GM19099 (cell line): ENCODE data around the gene BST2.
A peak's percentile ranks its signal among the peaks of the same experiment; 100 is the strongest.

Source experiments
- POLR2A ChIP-seq: IDR thresholded peaks from 3 replicates; pipeline ENCODE4 v1.6.1; 2011; ENCODE audit warnings: low read depth; ENCODE audit not compliant: insufficient read length; ENCODE audit errors: extremely low read depth

BST2 gene

DNA sequence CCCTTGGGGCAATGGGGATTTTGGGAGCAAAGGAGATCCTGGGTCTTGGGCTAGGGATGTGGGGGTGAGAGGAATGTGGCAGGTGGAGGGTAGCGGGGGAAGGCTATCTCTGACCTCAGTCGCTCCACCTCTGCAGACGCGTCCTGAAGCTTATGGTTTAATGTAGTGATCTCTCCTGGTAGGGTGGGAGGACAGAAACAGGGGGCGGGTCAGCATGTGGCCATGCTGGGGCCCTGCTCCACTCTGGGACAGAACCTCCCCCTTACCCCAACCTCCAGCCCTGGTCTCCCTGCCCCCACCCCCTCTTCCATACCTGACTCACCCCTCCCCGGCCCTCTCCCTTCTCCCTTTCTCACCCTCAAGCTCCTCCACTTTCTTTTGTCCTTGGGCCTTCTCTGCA, 1.4 kb downstream of the BST2 start:
- TF ChIP-seq POLR2A = no peak

DNA sequence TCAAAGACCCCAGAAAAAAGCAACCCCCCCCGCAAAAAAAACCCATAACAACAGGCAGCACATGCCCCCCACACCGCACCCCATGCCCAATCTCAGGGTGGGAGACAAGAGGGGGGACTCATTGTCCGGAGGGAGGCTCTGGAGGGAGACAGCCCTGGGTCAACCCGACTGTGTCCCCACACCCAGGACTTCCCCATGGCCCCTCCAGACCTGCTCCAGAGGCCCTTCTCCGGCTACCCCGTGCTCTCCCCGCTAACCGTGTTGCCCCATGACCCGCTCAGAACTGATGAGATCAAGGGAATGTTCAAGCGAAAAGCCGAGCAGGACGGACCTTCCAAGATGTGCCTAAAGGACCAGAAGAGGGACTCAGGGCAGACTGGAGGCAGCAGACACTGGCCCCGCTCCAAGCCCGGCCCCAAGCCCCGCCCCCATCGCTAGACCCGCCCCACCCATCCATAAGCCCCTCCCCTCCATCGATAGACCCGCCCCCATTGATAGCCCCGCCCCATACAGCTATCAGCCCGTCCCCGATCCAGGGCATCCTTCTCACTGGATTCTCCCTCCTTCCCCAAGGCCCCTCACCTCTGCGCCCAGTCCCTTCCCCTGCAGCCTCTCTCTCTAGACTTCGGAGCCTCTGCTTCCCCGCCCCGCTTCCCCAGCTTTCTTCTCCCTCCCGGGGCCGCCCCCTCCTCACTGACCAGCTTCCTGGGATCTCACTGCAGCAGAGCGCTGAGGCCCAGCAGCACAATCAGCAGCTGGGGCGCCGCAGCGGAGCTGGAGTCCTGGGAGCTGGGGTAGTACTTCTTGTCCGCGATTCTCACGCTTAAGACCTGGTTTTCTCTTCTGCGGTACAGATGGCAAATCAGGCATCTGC, 2.2 kb downstream of the BST2 start:
- TF ChIP-seq POLR2A = no peak

DNA sequence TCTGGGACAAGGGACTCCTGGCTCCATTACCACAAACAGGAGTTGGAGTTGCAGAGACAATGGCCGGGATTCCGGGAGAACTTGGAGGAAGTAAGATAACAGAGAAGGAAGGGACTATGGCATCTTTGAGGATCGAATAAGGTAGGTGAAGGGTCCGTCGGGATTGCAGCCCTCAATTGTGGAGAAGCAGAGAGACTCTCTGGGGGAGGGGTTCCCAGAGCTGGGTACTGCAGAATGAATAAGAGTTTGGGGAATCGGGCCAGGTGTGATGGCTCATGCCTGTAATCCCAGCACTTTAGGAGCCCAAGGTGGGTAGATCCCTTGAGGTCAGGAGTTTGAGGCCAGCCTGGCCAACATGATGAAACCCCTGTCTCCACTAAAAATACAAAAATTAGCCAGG, 3.8 kb downstream of the BST2 start:
- TF ChIP-seq POLR2A = no peak

DNA sequence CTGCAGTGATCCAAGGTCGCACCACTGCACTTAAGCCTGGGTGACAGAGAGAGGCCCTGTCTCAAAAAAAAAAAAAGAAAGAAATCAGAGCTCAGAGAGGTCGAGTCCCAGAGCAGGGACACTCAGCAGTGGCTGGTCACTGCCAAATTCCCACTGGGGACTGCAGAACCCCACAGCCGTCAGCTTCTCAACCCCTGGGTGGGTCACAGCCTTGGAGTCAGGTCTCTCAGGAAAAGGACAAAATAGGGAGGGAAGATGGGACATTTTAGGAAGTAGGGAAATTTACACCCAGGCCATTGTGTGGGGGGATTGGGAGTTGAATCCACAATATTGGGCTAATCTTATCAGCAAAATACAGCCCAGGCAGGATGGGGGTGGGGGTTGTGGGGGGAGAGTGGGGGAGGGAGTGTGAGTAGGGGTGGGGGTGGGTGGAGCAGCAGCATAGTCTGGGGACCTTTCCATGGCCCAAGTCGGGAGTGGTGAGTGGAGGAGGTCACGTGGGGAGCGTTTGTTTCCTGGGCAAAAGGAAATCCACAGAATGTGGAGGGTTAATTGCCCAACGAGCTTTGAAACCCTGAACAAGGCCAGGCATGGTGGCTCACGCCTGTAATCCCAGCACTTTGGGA, 6.4 kb downstream of the BST2 start:
- no peak for TF ChIP-seq POLR2A

DNA sequence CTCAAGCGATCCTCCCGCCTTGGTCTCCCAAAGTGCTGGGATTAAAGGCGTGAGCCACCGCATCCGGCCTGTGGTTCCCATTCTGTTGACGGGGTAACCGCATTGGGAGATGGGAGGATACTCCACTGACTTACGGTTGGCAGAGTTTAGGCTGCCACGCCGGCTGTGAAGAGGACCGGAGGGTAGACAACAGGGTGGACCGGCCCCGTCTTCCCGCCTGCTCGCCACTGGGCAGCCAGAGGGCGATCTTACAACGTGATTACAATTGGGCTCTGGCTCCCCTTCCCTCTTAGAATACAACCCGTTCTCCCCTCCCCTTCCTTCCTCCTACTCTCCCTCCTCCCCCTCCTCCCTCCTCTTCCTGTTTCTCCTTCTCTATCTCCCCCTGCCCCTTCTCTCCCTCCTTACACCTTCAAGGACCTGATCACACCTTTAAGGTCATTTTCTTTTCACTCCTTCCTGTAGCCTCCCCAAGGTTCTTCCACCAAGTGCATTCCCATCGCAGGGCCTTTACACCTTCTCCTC, 10.5 kb downstream of the BST2 start:
- TF ChIP-seq POLR2A = peak; percentile 51

DNA sequence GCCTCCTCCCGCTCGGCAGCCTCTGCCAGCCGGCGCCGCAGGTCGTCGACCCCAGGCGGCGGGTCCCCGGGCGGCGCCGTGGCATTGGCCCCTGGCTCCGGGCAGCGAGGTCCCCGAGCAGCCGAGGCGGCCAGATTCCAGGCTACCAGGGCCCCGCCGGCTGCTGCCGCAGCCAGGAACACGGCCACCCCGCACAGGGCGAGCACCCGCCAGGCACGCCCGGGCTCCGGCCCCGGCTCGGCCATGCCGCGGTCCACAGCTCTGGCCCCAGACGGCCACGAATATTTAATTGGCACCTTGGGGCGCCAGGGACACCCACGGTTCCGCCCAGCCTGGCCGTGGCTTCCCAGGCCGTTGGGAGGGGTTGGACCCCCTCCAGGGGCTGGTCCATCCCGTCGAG, 11.5 kb downstream of the BST2 start, which contains the start of gene CCDC194:
TSS of gene CCDC194 (minus strand) at position 283 of the 400 bp plus-strand sequence. CDS start at position 245, 38 bp downstream.
- TF ChIP-seq POLR2A = no peak

DNA sequence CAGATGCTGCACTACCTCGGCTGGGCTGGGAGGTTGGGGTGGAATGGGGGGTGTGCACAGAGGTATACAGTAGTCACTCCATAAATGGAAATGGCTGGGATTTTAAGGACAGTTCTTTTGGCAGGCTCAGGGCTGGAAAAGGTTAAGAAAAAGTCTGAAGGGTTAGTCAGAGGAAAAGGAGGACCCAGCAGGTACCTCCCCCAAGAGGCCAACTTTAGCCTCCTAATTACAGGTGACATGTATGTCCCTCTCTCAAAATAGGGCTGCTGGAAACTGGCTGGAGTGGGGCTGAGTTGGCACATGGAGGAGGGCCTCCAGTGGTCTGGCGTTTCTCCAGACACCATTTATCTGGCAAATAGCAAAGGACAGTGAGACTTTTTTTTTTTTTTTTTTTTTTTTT, 12.4 kb downstream of the BST2 start:
- no peak for TF ChIP-seq POLR2A

DNA sequence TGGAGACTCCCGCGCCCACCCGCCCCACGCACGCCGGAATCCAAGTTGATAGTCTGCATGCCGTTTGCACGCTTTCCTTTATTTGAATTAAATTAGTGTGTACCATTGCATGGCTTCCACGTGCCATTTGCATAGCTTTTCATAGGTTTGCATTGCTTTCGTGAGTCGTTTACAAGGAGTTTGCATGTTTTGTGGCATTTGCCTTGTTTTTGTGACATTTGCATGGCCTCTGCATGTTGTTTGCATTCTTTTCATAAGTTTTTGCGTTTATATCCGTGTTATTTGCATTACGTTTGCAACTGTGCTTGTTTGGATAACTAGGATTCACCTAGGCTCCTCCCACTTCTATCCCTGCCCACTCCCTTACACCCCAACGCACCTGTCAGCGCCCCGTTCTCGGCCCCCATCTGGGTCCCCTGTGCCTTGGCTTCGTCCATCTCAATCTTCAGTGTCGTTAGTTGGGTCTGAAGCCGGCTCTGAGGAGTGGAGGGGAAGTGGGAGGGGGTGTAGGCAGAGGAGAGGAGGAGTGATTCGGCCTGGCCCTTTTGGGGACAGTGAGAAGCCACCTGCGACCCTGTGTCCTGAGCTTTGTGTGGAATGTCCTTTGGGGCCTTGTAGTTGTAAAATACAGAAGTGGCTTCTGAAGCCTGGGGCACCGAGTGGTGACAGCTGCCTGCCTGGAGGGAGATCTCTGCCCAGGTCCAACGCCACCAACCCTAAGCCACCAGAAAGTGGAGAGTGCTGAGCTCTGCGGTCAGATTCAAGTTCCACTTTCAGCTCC, 13.9 kb downstream of the BST2 start:
- TF ChIP-seq POLR2A = peak; percentile 9

DNA sequence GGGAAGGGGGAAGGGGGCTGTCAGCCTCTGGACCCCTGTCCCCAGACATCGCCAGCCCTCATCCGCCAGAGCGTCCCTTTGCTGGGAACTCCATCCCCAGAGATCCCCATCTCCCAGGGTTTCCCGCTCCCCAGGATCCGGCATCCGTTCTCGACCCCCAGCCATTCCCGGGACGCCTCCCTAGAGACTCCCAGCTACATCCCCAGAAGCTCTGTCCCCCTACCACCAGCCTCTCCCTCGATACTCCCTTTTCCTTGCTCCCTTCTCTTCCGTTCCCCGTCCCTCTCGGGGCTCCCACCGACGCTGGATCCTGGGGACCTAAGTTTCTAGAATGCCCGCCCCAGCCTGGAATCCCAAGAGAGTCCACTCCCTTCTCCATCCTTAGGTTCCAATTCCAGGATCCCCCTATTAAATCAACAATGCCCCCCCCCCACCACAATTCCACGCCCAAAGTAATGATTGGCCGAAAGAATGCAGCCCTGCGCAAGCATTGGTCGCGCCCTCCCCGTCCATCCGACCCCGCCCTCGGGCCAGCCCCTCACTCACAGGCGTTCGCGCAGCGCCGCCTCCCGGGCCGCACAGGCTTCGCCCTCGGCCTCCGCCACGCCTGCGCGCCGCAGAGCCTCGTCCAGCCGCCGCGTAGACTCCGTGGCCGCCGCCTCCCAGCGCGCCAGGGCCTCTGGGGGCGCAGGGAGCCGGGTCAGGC, 14.6 kb downstream of the BST2 start:
- peak; percentile 36 for TF ChIP-seq POLR2A

DNA sequence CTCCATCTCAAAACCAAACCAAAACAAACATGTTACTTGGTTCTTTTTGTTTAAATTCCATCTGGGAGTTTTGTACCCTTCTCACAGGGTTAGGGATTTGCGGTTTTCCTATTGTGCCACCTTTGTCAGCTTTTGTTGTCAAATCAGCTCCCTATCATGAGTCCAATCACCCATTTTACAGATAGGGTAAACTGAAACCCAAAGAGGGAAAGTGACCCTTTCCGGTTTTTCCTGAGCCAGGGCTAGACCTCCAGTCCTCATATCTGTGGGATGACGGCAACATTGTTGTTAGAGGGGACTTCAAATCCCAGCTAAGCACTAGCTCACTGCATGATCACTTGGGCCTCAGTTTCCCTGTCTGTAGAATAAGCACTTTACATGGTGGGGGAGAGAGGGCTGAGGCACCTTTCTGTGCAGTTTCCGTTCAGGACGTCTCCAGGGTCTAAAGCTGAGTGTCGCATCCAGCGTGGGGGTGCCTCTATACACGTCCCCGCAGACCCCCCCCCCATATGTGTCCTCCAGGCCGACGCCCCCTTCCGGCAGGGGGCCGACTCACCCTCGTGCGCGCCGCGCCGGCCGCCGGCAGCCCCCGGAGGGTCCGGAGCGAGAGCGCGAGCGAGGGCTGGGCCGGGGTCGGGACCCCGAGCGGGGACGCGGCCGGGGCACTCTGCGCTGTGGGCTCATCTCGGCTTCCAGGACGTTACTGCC, 15.3 kb downstream of the BST2 start:
- no peak for TF ChIP-seq POLR2A

DNA sequence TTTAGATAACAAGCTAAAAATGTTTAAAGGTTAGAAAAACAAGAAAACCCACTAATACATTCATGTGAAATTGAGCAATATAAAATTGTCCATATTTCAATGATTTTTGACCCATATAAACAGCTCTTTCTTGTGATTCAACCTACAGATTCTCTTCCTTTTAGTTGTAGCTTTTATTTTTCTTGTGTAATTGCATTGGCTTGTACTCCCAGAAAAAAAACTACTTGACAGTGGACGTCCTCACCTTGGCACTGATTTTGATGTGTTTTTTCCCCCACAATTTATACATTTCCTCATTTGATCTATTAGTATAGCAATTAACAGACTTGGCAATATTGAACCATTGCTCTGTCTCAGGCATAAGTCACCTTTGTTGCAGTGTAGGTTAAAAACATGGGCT, 16.1 kb downstream of the BST2 start:
- no peak for TF ChIP-seq POLR2A

DNA sequence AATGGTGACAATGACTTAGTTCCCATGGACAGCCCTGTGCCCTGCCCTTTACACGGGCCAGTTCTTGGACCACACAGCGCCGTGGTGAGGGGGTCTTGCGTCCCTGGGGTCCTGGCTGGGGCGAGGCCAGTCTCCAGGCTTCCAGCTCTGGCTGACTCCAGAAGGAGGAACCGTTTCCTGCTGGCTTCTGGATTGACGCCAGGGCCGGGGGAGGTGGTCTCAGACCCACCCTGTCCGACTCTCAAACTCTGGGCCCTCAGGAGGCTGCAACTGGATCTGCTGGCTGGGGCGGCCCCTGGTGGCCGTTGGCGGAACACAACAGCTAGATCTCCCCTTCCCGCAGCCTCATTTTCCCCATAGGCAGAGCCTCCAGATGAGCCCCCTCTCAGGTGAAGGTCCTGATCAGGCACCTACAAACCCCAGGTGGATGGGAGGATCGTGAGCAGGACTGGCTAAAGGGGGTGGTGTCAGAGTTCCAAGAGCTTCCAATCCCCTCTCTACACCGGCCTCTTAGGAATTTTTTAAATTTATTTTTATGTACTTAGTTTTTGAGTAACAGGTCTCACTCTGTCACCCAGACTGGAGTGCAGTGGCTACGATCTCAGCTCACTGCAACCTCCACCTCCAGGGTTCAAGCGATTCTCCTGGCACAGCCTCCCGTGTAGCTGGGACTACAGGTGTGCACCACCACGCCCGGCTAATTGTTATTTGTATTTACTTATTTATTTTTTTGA, 19.4 kb downstream of the BST2 start:
- no peak for TF ChIP-seq POLR2A

DNA sequence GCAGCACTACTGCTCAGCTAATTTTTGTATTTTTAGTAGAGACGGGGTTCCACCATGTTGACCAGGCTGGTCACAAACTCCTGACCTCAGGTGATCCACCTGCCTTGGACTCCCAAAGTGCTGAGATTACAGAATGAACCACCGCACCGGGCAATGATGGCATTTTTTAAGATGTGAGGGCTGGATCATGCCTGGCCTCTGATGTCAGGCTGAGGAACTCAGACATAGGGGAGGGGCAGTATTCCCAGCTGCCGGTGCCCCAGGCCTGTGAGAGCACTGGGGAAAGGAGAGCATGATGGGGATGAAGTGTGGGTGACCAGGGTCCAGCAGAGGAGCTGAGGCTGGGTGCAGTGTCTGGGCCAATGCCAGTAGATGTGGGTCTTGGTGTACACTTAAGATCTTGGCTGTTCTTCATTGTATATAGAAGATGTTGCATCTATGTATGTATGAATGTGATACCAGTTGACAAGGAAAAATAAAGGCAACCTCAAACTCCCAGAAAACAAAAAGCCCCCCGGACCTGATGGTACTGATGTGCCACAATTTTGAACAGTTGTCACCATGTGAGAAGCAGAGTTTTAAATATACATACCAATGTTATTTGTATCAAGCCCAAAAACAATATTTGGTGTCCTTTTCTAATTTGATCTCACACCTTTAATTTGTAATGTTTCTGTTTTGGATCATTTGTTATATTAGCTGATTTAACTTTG, 24.8 kb downstream of the BST2 start:
- TF ChIP-seq POLR2A = no peak
